Gastrocnemius medialis (tissue), 4 donors: ENCODE measurements around the gene P2RY14. TPM values are rescaled to one million over a fixed set of nuclear protein-coding genes. Genes with fewer than 3 reads are reported as not detected.

ENCODE experiments used
- ATAC-seq, 2 donors: fragments of 150-250 bp; one replicate each; pipeline ENCODE4 v1.9.1; 2016
- DNase-seq, 2 donors: peaks; one replicate each; pipeline ENCODE4 v3.0.0-alpha.2; 2019
- H3K27ac ChIP-seq, 4 donors: fragments of 200-600 bp; sonication (generic); 1 replicate in 1 of 4; 2 replicates in 3 of 4; pipeline ENCODE4 v1.5.1; 2016 to 2018; ENCODE audit warnings: mild to moderate bottlenecking in 2 of 4, moderate library complexity in 1 of 4
- H3K27me3 ChIP-seq, 3 donors: fragments of 200-600 bp; sonication (generic) in 2 of 3; 1 replicate in 1 of 3; 2 replicates in 2 of 3; pipeline versions ENCODE4 v1.5.1 to v1.6.0; 2016 to 2019; ENCODE audit warnings: mild to moderate bottlenecking in 1 of 3, moderate library complexity in 1 of 3
- H3K36me3 ChIP-seq, 2 donors: fragments of 200-600 bp; sonication (generic) in 1 of 2; one replicate each; pipeline ENCODE4 v1.5.1; 2017 to 2018
- H3K4me1 ChIP-seq, 2 donors: fragments of 200-600 bp; sonication (generic) in 1 of 2; one replicate each; pipeline ENCODE4 v1.5.1; 2016 to 2017; ENCODE audit warnings: mild to moderate bottlenecking in 2 of 2
- H3K4me3 ChIP-seq, 4 donors: fragments of 200-600 bp; sonication (generic) in 3 of 4; 1 replicate in 1 of 4; 2 replicates in 3 of 4; pipeline ENCODE4 v1.5.1; 2016 to 2019; ENCODE audit warnings: mild to moderate bottlenecking in 2 of 4
- H3K9me3 ChIP-seq, 3 donors: fragments of 200-600 bp; sonication (generic) in 2 of 3; 1 replicate in 1 of 3; 2 replicates in 2 of 3; pipeline ENCODE4 v1.5.1; 2016 to 2019
- POLR2A ChIP-seq, 2 donors: fragments of 450-650 bp; IDR thresholded peaks; one replicate each; pipeline ENCODE4 v1.6.1; 2017; ENCODE audit warnings: antibody characterized with exemption in 2 of 2, mild to moderate bottlenecking in 2 of 2, moderate library complexity in 2 of 2
- in situ Hi-C, 4 donors: fragments of 200-750 bp; cut with MboI; loops; one replicate each; pipeline versions ENCODE4 v1.15.0 to v1.8.0; 2017; ENCODE audit warnings: low sequenced_read_pairs in 4 of 4
- intact Hi-C: fragments of 100-400 bp; cut with DNase I; formaldehyde crosslinking; loops from one replicate; pipeline ENCODE4 v1.15.1; 2023; ENCODE audit warnings: low total_unique reads
- total RNA-seq, 4 donors: library from RNA; depleted of rRNA; stranded (reverse); fragments of >200 nt; gene quantifications; one replicate each; pipeline versions ENCODE4 v1.1.0 to v1.2.3, GENCODE V29; 2016
- TF ChIP-seq, protein P1 (sequence below), 5 experiments: fragments of 450-650 bp in 3 of 5; fragments of 200-600 bp in 2 of 5; sonication (generic) in 2 of 5; IDR thresholded peaks in 4 of 5; conservative IDR thresholded peaks in 1 of 5; 1 replicate in 4 of 5; 2 replicates in 1 of 5; pipeline ENCODE4 v1.5.1; 2016 to 2019; ENCODE audit warnings: antibody characterized with exemption in 5 of 5, mild to moderate bottlenecking in 3 of 5, moderate library complexity in 3 of 5

P2RY14 gene
- total RNA-seq, 4 donors from 2014 or later = 3.3 to 5.2 (median 3.8) TPM

DNA sequence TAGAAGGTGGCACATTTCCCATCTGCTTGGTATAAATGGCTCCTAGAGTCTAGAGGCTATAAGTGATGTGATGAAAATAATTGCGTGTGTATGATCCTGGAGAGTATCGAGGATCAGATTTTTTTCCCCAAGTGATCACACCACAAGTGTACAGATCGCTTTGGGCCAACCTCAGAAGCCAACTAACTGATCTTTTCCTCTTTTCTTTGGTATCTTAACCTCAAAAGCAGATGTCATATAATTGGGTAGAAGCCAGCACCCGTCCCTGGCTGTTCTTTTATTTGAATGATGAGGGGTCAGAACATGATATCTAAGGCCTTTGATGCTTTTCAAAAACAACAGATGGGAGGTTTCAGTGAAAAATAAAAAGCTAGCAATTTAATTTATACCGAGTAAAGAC, 3.3 kb downstream of the P2RY14 start:
- Histone ChIP-seq H3K4me3 (no peak overlapping the region), H3K27me3 (no peaks in the 10 kb centered on the region), H3K36me3 (no peaks in the 10 kb centered on the region), H3K4me1 (no peaks in the 10 kb centered on the region), H3K27ac (peak overlapping the region in 2 of 4 donors; percentile 31 to 36), H3K9me3 (no peaks in the 10 kb centered on the region)
- TF ChIP-seq POLR2A (IDR thresholded peaks at IDR 0.05) = no peak
- TF ChIP-seq, protein P1, sequence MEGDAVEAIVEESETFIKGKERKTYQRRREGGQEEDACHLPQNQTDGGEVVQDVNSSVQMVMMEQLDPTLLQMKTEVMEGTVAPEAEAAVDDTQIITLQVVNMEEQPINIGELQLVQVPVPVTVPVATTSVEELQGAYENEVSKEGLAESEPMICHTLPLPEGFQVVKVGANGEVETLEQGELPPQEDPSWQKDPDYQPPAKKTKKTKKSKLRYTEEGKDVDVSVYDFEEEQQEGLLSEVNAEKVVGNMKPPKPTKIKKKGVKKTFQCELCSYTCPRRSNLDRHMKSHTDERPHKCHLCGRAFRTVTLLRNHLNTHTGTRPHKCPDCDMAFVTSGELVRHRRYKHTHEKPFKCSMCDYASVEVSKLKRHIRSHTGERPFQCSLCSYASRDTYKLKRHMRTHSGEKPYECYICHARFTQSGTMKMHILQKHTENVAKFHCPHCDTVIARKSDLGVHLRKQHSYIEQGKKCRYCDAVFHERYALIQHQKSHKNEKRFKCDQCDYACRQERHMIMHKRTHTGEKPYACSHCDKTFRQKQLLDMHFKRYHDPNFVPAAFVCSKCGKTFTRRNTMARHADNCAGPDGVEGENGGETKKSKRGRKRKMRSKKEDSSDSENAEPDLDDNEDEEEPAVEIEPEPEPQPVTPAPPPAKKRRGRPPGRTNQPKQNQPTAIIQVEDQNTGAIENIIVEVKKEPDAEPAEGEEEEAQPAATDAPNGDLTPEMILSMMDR (IDR thresholded peaks at IDR 0.05 in 4 of 5, conservative IDR thresholded peaks at IDR 0.05 in 1 of 5) = no peak
- ATAC-seq (no peak), DNase-seq (no peak)
- intact Hi-C loops = no loop called here
- in situ Hi-C loops = loop anchor here in 2 of 4 donors (5.0 kb wide), 2 partner anchors 48 to 108 kb away; no protein-coding TSS in a partner anchor

DNA sequence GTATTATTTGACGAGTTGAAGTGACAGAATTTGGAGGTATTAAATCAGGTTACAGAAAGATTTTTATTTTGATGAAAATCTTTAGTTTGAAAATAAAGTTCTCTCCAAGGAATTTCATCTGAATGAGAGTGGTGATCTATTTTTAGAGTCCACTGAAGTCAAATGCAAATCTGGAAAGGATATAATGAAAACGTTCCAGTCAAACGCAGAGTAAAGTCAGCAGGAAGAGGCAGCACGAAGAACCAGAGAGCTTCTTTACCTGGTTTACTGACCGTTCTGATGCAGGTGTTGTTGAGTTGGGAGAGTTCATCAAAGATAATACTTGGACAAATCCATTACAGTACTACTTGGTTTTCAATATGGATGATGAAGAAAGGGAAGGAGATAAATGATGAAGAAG, 8.7 kb downstream of the P2RY14 start:
- intact Hi-C loops (no loop called here), in situ Hi-C loops (no loop called here)
- H3K9me3 ChIP-seq = no peaks in the 10 kb centered on the region
- no peaks in the 10 kb centered on the region for H3K27me3 ChIP-seq
- TF ChIP-seq, protein P1 (IDR thresholded peaks at IDR 0.05 in 4 of 5, conservative IDR thresholded peaks at IDR 0.05 in 1 of 5) = no peak
- ATAC-seq (no peak), DNase-seq (no peak)
- no peaks in the 10 kb centered on the region for H3K4me1 ChIP-seq
- H3K27ac ChIP-seq = peak overlapping the region in 3 of 4 donors; percentile 10 to 44 (median 34)
- H3K36me3 ChIP-seq = no peaks in the 10 kb centered on the region
- H3K4me3 ChIP-seq = no peak overlapping the region

DNA sequence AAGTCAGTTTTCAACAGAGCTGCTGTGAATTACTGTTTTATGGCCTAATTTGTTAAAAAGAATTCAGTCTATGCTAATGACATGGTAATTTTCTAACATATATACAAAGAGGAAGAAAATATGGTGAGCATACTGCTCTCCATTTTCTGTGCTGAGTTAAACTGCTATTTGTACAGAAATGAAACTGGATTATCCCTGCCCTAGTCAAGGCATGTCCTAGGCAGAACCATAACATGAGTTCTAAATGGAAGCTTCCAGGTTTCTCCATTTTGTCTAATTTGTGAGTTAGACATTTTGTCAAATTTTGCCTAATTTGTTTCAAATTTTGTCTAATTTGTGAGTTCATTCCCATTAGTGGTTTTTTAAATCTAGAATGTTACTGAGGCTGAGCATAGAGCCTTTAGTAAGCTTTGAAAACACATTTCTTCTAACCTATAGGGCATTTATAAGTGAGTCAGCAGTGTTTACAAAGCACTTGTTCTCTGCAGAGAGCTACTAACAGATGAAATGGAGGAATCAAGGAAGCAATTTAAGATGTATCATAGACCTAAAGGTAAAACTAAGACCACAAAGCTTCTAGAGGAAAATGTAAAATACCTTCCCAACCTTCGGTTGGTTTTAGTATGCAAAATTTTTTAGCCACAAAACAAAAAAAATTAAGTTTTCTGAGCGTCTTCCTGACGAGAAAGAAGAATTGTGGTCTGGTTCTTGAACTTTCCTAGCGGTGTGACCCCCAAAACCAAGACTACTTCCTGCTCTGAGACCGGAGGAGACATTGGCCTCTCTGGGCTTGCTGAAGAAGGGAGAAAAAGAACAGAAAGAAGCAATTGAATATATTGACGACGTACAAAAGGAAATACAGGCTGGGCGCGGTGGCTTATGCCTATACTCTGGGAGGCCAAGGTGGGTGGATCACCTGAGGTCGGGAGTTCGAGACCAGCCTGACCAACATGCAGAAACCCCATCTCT, 9.8 kb downstream of the P2RY14 start:
- intact Hi-C loops = no loop called here
- in situ Hi-C loops = no loop called here
- ATAC-seq (no peak), DNase-seq (no peak)
- Histone ChIP-seq H3K4me1 (no peaks in the 10 kb centered on the region), H3K27me3 (no peaks in the 10 kb centered on the region), H3K4me3 (no peak overlapping the region), H3K36me3 (no peaks in the 10 kb centered on the region), H3K27ac (peak overlapping the region in 1 of 4 donors; percentile 3), H3K9me3 (no peaks in the 10 kb centered on the region)
- TF ChIP-seq, protein P1 (IDR thresholded peaks at IDR 0.05 in 4 of 5, conservative IDR thresholded peaks at IDR 0.05 in 1 of 5) = no peak
- TF ChIP-seq POLR2A (IDR thresholded peaks at IDR 0.05) = no peak

DNA sequence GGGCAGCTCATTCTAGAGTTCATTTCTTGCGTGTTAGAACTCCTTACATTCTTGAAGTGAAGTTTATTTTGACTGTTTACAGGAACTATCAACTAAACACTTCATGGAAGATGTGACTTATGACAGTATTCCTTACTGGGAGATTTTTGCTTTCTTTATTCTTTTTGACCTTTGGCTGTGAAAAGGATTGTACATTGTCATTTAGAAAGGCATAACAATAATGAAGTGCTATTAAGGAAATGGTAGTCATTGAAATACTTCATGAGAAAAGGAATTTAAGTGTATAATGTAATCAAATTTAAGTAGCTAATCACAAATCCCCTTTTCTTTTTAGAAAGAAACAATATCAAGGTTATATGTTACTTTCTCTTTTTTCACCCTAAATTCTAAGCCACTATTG, 11.3 kb downstream of the P2RY14 start:
- in situ Hi-C loops = no loop called here
- Histone ChIP-seq H3K36me3 (no peaks in the 10 kb centered on the region), H3K4me3 (no peak overlapping the region), H3K9me3 (no peaks in the 10 kb centered on the region), H3K27ac (peak overlapping the region in 2 of 4 donors; percentile 17 to 26), H3K27me3 (no peaks in the 10 kb centered on the region), H3K4me1 (no peaks in the 10 kb centered on the region)
- no peak for TF ChIP-seq POLR2A (IDR thresholded peaks at IDR 0.05)
- TF ChIP-seq, protein P1 (IDR thresholded peaks at IDR 0.05 in 4 of 5, conservative IDR thresholded peaks at IDR 0.05 in 1 of 5) = no peak
- DNase-seq (no peak), ATAC-seq (no peak)
- intact Hi-C loops = no loop called here
